Measurements from ENCODE around the gene C2CD2.

C2CD2 gene

GRCh38 chr21:41929248-41929647, 24.6 kb downstream of the C2CD2 start:
- TF ChIP-seq ZNF8 (CRISPR knock-in tag; IDR thresholded peaks at IDR 0.05) = no peak
- no peak for TF ChIP-seq TOX (CRISPR knock-in tag; IDR thresholded peaks at IDR 0.05; ENCODE audit: borderline replicate concordance)
- no peak for TF ChIP-seq ESRRG (CRISPR knock-in tag; IDR thresholded peaks at IDR 0.05)
- TF ChIP-seq CREB5 (CRISPR knock-in tag; IDR thresholded peaks at IDR 0.05; ENCODE audit: low read depth) = no peak
- no peak for TF ChIP-seq TCF4 (CRISPR knock-in tag; IDR thresholded peaks at IDR 0.05; ENCODE audit: borderline replicate concordance)
- no peak for ATAC-seq

- no peak for TF ChIP-seq ARNTL (CRISPR knock-in tag; IDR thresholded peaks at IDR 0.05; ENCODE audit: borderline replicate concordance, low read depth)
- no peak for TF ChIP-seq POU6F1 (CRISPR knock-in tag; IDR thresholded peaks at IDR 0.05; ENCODE audit: borderline replicate concordance, low read depth)
- TF ChIP-seq BACH2 (CRISPR knock-in tag; IDR thresholded peaks at IDR 0.05; ENCODE audit: borderline replicate concordance) = no peak
- no peak for TF ChIP-seq ZFP3 (CRISPR knock-in tag; IDR thresholded peaks at IDR 0.05)
- TF ChIP-seq PATZ1 (CRISPR knock-in tag; IDR thresholded peaks at IDR 0.05; ENCODE audit: borderline replicate concordance) = no peak
- ATAC-seq = no peak
Observed at GRCh38 chr21:41928621-41929220, 25.1 kb downstream of the C2CD2 start.

- no peak for ATAC-seq
- TF ChIP-seq CSRNP3 (CRISPR knock-in tag; IDR thresholded peaks at IDR 0.05) (no peak), GLIS3 (CRISPR knock-in tag; IDR thresholded peaks at IDR 0.05) (no peak), ESRRG (CRISPR knock-in tag; IDR thresholded peaks at IDR 0.05) (no peak), ZFP30 (CRISPR knock-in tag; IDR thresholded peaks at IDR 0.05) (no peak), ZNF565 (CRISPR knock-in tag; conservative IDR thresholded peaks at IDR 0.05; ENCODE audit: low read depth) (no peak), POU6F1 (CRISPR knock-in tag; IDR thresholded peaks at IDR 0.05; ENCODE audit: borderline replicate concordance, low read depth) (no peak), RARB (CRISPR knock-in tag; IDR thresholded peaks at IDR 0.05) (no peak), SNAI2 (CRISPR knock-in tag; IDR thresholded peaks at IDR 0.05) (no peak), ZNF70 (CRISPR knock-in tag; IDR thresholded peaks at IDR 0.05) (no peak), TCF4 (CRISPR knock-in tag; IDR thresholded peaks at IDR 0.05; ENCODE audit: borderline replicate concordance) (no peak), ARNTL (CRISPR knock-in tag; IDR thresholded peaks at IDR 0.05; ENCODE audit: borderline replicate concordance, low read depth) (no peak), TOX (CRISPR knock-in tag; IDR thresholded peaks at IDR 0.05; ENCODE audit: borderline replicate concordance) (no peak), CSDC2 (CRISPR knock-in tag; IDR thresholded peaks at IDR 0.05) (no peak), BACH2 (CRISPR knock-in tag; IDR thresholded peaks at IDR 0.05; ENCODE audit: borderline replicate concordance) (no peak)
Observed at GRCh38 chr21:41927727-41928409, 25.9 kb downstream of the C2CD2 start.

- ATAC-seq = no peak
- TF ChIP-seq GLIS3 (CRISPR knock-in tag; IDR thresholded peaks at IDR 0.05) (no peak), OSR1 (CRISPR knock-in tag; IDR thresholded peaks at IDR 0.05) (no peak)
Observed at GRCh38 chr21:41926807-41927171, 27.0 kb downstream of the C2CD2 start.

Data from SK-N-SH treated with all-trans-retinoic acid at 6 μM for 48 hours (cell line).